Measurements from ENCODE around the gene POT1.
A peak's percentile ranks its signal among the peaks of the same experiment; 100 is the strongest.
"Not testable (repeated sequence)": the region's sequence is repeated elsewhere in the genome, so short reads cannot be mapped to it uniquely, and the experiment has no call there.

POT1 gene
- long read RNA-seq, donor 1, full-length matches to known transcripts = 1 of 1 reads
- long read RNA-seq, donor 1, partial matches to known transcripts = 0 of 1 reads
- long read RNA-seq, donor 1, other reads (novel, unspliced or antisense) = 0 of 1 reads
- long read RNA-seq, donor 2, full-length matches to known transcripts = 3 of 3 reads
- long read RNA-seq, donor 2, partial matches to known transcripts = 0 of 3 reads
- long read RNA-seq, donor 2, other reads (novel, unspliced or antisense) = 0 of 3 reads
- long read RNA-seq, donor 3 = 0 reads
- long read RNA-seq, donor 4, full-length matches to known transcripts = 3 of 3 reads
- long read RNA-seq, donor 4, partial matches to known transcripts = 0 of 3 reads
- long read RNA-seq, donor 4, other reads (novel, unspliced or antisense) = 0 of 3 reads
- long read RNA-seq, donor 5, full-length matches to known transcripts = 1 of 1 reads
- long read RNA-seq, donor 5, partial matches to known transcripts = 0 of 1 reads
- long read RNA-seq, donor 5, other reads (novel, unspliced or antisense) = 0 of 1 reads
- long read RNA-seq, donor 6 = 0 reads
- long read RNA-seq, donor 7, full-length matches to known transcripts = 5 of 5 reads
- long read RNA-seq, donor 7, partial matches to known transcripts = 0 of 5 reads
- long read RNA-seq, donor 7, other reads (novel, unspliced or antisense) = 0 of 5 reads
- long read RNA-seq, donor 8 = 0 reads

GRCh38 chr7:124929467-124930172, at the start of gene POT1:
TSS of gene POT1 (minus strand) at chr7:124929825. CDS start at chr7:124897173, 32,652 bp downstream.
- DNase-seq = peak; percentile 88

GRCh38 chr7:124975131-124975530, 45.5 kb upstream of the POT1 start:
- not testable (repeated sequence) for DNase-seq

- DNase-seq = no peak
Observed at GRCh38 chr7:124965553-124965952, 35.9 kb upstream of the POT1 start.

GRCh38 chr7:124959676-124960075, 30.1 kb upstream of the POT1 start:
- DNase-seq = no peak

- DNase-seq = not testable (repeated sequence)
Observed at GRCh38 chr7:124957952-124958351, 28.3 kb upstream of the POT1 start.

GRCh38 chr7:124956160-124956559, 26.5 kb upstream of the POT1 start:
- no peak for DNase-seq

GRCh38 chr7:124954790-124955189, 25.2 kb upstream of the POT1 start:
- DNase-seq = no peak

- DNase-seq = no peak
Observed at GRCh38 chr7:124945680-124946079, 16.1 kb upstream of the POT1 start.

- no peak for DNase-seq
Observed at GRCh38 chr7:124943472-124943871, 13.8 kb upstream of the POT1 start.

- DNase-seq = no peak
Observed at GRCh38 chr7:124942399-124942798, 12.8 kb upstream of the POT1 start.

- DNase-seq = no peak
Observed at GRCh38 chr7:124940306-124940705, 10.7 kb upstream of the POT1 start.

GRCh38 chr7:124938128-124938527, 8.5 kb upstream of the POT1 start:
- no peak for DNase-seq

- DNase-seq = no peak
Observed at GRCh38 chr7:124937076-124937475, 7.5 kb upstream of the POT1 start.

- no peak for DNase-seq
Observed at GRCh38 chr7:124934841-124935240, 5.2 kb upstream of the POT1 start.

GRCh38 chr7:124930655-124931597, 1.3 kb upstream of the POT1 start:
- peak; percentile 1 for DNase-seq

- DNase-seq = no peak
Observed at GRCh38 chr7:124930173-124930623, 573 bp upstream of the POT1 start.

GRCh38 chr7:124924906-124925305, 4.7 kb downstream of the POT1 start:
- no peak for DNase-seq

GRCh38 chr7:124922200-124922599, 7.4 kb downstream of the POT1 start:
- DNase-seq = no peak

GRCh38 chr7:124919841-124920240, 9.8 kb downstream of the POT1 start:
- no peak for DNase-seq

GRCh38 chr7:124918662-124919061, 11.0 kb downstream of the POT1 start:
- no peak for DNase-seq

- no peak for DNase-seq
Observed at GRCh38 chr7:124915242-124915641, 14.4 kb downstream of the POT1 start.

GRCh38 chr7:124914298-124914697, 15.3 kb downstream of the POT1 start:
- DNase-seq = no peak

Measured in right kidney (tissue), 9 donors.